Measurements from ENCODE around the gene KLK7. TPM values are rescaled to one million over a fixed set of nuclear protein-coding genes. Genes with fewer than 3 reads are reported as not detected.

The KLK7 gene
- total RNA-seq, result not detected
- long read RNA-seq, result 0 reads

DNA sequence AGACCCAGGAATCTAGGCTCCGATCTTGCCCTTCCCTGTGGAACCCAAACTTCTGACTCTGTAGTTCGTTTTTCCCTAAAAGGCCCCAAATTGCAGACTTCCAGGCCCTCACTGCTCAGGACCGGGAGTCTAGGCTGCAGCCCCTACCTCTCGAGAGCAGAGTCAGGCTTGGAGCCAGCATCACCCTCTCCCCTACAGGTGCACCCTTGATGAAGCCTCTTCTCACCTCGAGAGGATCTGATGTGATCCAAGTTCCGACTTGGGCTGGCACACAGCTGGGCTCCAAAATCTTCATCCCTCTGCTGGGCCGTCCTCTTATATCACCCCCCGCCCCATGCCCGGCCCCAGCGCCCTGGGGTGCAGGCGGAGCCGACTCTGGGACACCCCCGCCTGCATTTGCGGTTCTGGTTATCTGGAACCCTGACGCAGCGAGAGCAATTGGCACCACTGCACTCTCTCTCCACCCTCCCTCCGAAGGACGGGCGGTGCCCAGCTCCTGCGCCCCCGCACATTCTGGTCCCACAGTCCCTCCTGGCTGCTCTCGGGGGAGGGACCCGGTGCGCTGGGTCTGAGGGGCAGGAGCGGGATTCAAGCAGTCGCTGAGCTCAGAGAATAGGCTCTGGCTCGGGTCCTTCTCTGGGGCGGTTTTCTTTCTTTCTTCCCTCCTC lies at the start of gene KLK7:
Gene KLK7, minus strand, starts transcription at position 293 of the 668 bp plus-strand sequence. CDS start 1,518 bp downstream, outside the sequence.
- DNase-seq (ENCODE audit: low spot score), result peak; percentile 80

DNA sequence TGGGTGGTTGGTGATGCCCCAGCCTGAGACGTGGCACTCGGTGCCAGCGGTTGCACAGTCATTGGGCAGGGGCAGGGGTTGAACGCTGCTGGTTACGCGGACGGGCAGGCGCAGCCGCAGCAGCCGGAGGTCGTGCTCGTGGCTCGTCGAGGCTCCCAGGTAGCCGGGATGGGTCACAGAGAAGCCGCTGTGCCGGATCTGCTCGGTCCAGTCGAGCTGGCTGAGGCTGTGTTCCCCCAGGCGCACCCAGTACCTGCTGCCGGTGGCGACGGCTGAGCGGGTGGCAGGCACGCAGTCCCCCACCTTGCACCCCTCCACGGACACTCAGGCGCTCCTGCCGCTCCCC lies 48.1 kb upstream of the KLK7 start:
- DNase-seq (ENCODE audit: low spot score), result peak; percentile 85

DNA sequence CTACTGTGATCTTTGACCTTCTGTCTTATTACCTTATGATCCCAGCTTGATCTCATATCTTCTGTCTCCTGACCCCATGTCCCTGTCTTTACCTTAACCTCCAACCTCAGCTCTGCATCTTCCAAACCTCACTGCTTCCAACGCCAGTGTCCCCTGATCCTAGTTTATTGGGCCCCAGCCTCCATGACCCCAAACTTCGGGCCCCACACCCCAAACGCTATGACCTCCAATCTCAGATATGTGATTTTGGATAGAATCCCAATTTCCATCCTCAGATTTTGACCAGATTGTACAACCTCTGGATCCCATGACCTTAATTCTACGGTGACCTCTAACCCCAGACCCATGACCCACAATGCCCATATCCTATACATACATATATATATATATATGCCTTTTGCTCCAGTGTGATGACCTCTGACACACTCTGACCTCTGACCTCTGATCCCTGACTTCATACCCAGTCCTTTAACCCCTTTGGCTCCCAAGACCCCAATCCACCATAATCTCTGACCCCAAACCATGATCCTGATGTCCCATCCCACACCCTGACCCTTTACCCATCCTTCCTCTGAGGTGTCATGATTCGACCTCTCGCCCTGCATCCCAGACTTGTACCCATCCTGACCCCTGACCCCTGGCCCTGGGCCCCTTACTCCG lies 47.6 kb upstream of the KLK7 start:
- DNase-seq (ENCODE audit: low spot score), result no peak

DNA sequence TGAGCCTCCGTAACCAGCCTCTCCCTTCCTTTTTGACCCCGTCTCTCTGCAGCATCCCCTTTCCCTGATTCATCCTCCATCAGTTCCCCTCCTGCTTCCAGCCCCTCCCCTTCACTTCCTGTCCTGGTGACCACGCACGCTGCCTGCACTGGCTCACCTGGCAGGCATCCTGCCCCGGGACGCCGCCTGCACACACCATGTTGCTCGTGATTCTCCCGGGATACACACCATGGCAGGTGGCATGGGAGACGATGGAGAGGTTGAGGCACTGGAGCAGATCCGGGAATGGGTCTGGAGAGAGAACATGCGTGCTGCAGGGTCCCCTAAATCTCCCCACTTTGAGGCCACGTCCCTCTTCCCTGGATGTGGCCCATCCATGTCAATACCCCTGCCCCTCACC lies 46.9 kb upstream of the KLK7 start:
- peak; percentile 85 for DNase-seq (ENCODE audit: low spot score)

DNA sequence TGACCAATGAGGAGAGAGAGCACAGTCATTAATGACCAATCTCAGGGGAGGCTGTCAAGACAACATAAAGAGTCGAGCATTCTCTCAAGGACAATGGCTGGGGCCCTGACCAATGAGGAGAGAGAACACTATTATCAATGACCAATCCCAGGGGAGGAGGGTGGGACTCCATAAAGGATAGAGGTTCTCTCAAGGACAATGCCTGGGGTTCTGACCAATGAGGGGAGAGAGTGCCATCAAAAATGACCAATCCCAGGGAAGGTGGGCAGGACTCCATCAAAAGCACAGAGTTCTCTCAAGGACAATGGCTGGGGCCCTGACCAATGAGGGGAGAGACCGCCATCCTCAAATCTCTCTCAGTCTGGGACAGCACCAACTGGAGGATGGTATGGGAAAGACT lies 46.0 kb upstream of the KLK7 start:
- DNase-seq (ENCODE audit: low spot score), result peak; percentile 68

DNA sequence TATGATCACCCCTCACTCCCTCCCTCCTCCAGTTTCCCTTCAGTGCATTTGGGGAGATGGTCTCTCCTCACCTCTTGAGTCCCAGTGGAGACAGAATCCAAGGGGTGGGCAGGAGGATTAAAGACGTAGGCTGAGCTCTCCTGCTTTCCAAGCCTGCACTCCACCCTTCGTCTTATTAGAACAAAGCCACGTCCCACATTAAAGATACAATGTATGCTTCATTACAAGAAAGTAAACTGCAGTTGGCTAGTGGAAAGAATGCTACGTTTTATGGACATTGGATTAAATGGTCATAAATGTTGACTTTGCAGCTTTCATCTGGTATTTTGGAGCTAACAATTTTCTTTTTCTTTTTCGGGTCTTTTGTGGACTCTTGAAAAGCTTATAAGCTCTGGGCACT lies 44.2 kb upstream of the KLK7 start:
- DNase-seq (ENCODE audit: low spot score), result no peak

DNA sequence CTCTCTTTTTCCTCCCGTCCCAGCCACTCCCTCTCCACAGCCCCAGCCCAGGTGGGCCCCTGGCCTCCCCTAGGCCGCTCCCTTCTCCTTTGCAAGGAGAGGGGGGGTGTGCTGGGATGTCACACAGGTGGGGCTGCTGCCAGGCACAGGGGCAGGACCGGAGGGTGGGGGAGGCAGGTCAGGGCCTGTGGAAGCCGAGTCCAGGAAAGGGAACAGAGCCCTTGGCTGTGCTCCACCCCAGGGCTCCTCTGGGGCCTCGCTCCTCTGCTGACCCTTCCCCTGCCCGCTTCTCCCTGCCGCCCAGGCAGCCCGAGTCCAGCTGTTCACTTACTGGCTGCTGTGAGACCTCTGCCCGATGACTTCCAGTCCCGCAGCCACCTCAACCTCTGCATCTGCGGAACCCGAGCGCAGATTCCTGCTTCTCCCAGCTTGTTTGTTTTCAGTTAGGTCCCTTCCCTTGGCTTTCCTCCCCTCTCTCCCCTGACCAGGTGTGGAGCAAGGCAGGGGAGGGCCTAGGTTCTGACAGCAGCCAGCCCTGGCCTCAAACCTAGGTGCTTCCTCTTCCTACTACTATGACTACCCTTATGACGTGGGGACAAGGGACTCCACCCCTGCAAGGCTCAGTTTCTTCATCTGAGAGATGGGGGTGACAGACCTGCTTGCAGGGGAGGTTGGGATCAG lies 43.5 kb upstream of the KLK7 start:
- DNase-seq (ENCODE audit: low spot score), result peak; percentile 60

DNA sequence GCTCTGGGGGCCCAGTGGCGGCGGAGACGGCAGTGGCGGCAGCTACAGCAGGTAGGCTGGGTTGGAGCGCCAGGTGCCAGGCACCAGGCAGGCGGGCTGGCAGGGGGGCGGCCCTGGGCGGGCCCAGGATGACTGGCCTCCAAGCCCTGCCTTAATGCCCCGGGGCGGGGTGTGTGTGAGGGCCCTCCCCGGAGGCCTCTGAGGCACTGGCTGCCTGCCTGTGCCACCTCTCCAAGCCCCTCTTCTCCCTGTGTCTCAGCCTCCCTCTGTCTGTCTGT lies 42.8 kb upstream of the KLK7 start, which contains the start of gene KLK11:
Gene KLK11, minus strand, starts transcription at position 63 of the 278 bp plus-strand sequence. CDS start 985 bp downstream, outside the sequence.
- DNase-seq (ENCODE audit: low spot score), result no peak

DNA sequence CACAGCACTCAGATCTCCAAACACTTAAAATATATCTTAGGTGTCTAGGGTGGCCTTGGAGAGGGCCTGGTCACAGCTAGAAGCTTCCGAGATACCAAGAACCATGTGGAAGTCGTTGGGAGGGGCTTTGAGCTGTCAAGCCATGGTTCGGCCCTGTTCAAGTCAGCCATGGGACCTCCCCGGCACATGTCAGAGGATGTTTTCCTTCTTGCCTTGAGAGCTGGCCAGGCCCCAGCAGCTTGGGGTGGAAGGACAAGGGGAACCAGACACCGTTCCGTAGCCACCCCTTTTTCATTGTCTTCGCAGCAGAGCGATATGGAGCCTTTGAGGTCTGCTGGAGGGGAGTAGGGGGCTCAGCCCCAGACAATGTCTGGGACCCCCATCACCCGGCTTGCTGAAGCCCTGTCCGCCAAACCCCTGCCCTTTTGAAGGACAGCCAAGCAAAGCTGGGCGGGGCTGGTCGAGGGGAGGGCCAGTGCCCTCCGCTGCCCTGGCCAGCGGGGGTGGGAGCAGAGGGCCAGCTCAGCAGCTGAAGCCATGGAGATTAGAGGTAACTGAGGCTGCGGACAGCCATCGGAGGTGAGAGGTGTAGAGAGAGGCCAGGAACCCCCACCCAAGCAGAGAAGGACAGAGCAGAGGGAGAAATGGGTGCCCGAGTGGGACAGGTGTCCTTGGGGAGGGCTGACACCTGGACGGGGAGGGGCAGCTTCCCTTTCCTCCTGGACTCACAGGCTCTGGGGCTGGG lies 42.3 kb upstream of the KLK7 start:
- DNase-seq (ENCODE audit: low spot score), result no peak

DNA sequence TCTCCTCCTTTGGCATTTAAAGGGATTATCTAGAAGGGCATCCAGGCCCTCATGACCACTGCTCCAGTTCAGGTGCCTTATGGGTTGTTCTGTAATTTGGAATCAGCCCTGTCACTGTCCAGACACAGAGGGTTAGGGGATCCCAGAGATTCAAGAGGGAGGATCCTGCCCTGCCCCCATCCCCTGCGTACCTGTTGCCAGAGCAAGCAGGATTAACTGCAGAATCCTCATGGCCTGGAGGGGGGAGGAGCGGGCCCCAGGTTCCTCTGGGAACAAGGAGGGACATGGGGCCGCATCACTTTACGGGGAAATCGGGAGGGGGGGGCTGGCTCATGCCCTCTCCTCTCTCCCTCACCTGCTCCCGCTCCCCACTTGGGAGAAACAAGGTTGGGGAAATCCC lies 41.7 kb upstream of the KLK7 start:
- no peak for DNase-seq (ENCODE audit: low spot score)

DNA sequence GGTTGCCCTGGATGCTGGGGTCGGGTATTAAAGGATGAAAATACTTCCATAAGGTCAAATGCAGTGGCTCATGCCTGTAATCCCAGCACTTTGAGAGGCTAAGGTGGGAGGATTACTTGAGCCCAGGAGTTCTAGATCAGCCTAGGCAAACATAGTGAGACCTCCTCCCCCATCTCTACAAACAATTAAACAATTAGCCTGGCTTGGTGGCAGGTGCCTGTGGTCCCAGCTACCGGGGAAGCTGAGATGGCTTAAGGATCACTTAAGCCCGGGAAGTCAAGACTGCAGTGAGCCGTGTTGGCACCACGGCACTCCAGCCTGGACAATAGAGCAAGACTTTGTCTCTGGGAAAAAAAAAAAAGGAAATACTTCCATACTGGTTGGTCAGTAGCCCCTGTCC lies 41.2 kb upstream of the KLK7 start:
- no peak for DNase-seq (ENCODE audit: low spot score)

DNA sequence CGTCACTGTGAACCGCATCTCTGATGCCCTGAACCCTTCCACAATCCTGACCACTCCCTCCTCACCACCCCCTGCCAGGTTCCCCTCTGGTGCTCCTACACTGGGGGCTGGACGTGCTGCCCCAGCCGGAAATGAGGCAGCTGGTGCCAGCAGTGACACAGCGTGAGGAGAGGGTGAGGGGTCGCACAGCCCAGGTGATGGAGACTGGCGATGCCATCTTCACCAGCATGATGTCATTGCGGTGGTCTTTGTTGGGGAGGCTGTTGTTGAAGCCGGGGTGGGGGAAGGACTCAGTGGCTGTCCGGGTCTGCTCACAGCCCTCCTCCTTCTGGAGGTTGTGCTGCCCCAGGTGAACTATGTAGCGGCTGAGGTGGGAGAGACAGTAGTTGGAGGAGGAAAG lies 40.2 kb upstream of the KLK7 start:
- DNase-seq (ENCODE audit: low spot score), result no peak

DNA sequence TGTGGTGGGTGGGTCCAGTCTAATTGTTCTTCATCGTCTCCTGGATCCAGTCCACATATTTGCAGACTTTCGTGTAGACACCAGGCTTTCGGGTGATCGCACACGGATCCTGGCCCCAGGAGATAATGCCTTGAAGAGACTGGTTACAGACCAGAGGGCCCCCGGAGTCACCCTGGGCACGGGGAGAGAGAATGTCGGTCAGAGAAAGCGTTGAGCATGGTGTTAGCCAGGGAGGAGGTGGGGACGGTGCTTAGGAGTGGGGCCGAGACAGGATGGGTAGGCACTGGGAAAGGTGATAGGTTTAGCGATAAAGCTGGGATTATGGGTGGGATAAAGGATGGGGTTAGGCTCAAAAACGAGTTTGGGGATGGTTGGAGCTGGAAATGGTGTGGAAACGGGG lies 38.8 kb upstream of the KLK7 start:
- no peak for DNase-seq (ENCODE audit: low spot score)

DNA sequence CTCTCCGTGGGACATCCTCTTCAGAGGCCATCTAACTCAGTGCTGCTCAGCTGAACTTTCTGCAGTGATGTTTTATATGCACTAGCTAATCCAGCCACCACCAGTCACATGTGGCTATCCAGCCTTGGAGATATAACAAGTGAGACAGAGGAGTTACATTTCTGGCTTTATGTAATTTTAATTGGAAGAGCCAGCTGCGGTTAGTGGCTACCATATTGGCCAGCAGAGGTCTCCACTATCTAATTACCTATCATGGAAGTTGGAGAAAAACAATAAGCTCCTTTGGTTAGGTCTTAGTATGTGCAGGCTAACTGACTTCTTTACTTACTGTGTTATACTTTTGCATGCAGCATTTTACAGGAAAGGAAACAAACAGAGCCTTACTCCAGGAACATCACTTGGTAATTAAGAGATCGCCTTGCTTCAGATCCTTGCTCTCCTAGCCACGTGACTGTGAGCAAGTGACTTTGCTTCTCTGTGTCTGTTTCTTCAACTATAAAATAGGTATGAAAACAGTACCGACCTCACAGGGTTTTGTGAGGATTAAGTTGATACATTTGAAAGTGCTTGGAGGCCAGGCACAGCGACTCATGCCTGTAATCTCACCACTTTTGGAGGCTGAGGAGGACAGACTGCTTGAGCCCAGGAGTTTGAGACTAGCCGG lies 37.4 kb upstream of the KLK7 start:
- DNase-seq (ENCODE audit: low spot score), result no peak

DNA sequence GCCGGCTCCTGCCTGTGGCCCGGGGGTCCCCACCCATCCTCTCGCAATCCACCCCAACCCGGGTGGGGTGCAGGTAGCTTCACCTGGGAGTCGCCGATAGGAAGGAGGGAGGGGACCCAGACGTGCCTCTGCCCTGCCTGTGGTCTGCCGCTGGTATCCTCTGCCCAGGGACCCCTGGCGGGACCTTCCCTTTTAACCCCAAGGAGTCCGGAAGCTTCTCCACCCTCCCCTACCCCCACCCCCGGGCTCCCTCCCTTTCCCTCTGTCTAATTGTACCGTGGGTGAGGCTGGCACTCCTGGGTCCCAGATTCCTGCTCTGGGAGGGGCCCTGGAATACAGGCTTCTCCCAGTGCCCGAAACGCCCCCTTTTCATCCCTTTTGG lies 35.8 kb upstream of the KLK7 start, which contains the start of gene KLK10:
Gene KLK10, minus strand, starts transcription at position 166 of the 382 bp plus-strand sequence. CDS start 579 bp downstream, outside the sequence.
- DNase-seq (ENCODE audit: low spot score), result no peak

DNA sequence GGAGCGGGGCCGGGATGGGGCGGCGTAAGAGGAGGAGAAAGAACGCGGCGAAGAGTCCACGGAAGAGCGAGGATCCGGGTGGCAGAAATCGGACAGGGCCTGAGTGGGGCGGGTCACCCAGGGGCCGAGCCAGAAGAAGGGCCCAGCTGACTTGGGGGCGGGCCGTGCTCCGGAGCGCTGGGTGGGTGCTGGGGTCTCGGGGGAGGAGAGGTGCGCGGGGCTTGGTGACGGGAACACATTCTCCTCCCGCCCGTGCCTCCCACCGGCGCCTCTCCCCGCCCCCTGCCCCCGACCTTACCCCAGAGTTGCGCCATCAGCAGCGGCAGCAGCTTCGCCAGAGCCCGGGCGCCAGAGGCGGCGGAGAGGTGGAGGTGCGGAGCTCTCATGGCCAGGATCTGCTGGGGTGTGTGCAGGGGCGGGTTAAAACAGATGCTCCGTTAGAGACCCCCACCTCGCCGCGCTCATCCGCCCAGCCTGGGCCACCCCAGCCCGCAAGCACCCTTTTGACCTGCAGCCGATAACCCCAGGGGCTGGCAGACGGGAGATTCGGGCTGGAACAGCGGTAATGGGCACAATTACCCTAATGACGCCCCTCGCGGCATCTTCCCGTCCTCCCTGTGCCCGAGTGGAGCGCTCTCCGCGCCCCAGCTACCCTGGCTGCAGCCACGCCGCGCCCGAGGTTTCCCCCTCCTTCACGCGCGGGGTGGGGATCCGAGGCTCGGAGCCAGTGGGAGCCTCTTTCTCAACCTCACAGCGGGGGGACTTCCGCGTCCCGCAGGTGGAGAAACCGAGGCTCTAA lies 35.2 kb upstream of the KLK7 start:
- no peak for DNase-seq (ENCODE audit: low spot score)

DNA sequence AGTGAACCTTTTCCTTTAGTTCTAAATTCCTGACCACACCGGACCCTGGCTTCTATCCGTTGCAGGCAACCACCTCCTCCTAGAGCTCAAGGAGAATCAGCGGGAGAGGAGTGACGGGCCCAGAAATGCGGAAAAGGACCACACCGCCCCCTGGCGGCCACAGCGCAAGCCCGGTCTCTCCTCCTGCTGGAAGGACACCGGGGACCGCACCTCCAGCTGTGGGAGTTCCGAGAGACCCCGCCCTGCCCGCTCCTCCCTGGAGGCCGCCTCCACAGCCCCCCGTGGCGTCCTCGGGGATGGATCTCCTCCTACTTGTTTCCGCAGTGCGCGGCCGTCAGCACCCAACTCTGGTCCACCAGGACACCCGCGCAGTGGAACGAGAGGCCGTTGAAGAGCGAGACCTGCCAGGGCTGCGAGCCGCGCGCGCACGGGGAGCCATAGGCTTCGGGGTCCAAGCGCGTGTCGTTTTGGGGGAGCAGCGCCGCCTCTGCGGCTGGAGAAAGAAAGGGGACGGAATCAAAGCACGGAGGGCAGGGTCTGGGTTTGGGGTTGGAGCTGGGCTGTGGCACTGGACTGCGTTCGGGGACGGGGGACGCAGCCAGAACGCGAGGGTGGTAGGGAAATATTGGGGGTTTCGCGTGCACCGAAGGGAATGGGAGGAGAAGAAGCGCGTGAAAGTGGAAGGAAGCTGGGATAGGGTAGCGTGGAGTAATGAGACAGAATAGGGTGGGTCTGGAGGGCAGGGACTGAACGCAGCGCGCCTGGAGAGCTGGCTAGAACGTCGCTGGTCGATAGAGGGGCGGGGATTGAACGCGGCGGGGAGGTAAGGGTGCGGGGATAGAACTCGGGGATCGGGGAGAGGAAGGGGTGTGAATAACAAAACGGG lies 33.3 kb upstream of the KLK7 start:
- no peak for DNase-seq (ENCODE audit: low spot score)

DNA sequence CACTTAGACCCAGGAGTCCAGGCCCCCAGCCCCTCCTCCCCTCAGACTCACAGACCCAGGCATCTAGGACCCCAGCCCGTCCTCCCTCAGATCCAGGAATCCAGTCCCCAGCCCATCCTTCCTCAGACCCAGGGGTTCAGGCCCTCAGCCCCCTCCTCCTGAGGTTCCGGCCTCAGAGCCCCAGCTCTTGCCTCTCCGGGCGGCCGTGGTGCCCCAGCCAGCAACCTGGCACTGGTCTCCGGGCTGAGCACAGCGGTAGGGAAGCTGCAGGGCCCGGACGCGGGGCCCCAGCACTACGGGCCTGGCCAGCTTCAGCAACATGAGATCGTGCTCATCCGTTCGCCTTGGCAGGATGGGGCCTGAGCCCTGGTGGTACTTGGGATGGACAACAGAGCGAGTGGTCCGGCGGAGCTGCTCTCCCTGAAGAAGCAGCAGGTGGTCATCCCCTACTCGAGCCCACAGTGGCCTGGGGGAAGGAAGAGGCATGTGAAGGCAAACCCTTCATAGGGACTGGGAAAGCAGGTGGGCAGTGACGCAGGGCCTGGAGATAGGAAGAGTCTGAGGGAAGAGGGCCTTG lies 32.1 kb upstream of the KLK7 start:
- DNase-seq (ENCODE audit: low spot score), result no peak

DNA sequence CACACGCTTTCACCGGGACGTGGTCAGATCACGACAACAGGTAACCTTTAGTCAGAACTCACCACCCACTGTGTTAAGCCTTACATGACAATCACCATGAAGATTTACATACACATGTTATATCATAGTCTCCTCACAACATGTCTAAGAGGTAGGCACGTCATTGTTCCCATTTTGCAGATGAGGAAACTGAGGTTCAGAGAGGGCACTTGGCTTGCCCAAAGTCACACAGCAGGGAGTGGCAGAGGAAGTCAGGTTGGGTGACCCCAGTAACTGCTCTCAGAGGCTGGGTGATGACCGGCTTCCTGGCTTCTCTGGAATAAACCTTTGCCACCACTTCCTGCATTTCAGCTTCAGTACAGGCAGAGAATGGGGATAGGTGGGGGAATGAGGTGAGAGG lies 30.5 kb upstream of the KLK7 start:
- DNase-seq (ENCODE audit: low spot score), result no peak

Data from mesenteric fat pad (tissue), 1 donor.